ENCODE measurements around the gene KLF13.
A peak's percentile ranks its signal among the peaks of the same experiment; 100 is the strongest.

Gene KLF13

DNA sequence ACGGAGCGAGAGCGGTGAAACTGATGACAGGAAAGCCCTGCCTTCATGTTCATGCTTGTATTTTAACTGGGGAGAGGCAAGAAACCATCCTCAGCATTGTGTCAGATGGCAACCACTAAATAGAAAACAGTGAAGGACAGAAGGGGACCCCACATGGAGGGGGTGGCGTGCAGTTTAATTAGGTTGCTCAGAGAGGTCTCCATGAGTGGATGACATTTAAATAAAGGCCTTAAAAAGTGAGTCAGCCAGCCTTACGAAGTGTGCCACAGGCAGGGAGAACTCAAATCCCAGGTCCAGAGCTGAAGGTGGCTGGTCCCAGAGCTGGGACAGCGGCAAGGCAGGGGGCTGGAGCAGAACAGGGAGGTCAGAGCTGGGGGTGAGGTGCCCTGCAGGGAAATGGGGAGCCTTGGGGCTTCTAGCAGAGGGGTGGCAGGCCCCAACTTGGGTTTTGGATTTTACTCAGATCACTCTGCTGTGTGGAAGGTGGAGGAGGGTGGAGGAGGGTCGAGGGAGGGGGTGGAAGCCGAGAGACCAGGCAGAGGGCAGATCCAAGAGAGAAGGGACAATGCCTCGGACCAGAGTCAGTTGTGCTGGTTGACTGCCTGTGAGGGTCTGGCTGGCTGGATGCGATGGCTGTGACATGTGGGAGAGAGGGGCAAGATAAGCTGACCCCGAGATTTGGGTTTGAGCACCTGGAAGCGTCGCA, 73.7 kb downstream of the KLF13 start:
- no peak for DNase-seq (ENCODE audit: low spot score)

DNA sequence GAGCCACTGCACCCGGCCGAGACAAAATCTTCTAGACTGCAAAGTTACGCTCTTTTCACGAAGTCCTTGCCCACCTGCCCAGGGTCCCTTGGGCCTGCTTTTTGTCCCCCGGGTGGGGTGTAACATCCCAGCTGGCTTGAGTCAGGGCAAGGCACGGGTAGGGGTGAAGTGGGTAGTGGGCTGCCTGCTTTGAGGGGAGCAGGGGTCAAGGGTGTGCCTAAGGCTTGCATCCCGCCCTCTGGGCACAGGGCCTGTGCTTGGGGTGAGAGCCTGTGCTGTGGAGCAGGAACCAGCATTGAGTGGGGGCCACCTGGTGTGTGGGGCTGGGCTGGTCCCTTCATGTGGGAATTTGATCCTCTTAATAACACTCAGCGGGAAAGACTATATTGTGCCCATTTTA, 74.6 kb downstream of the KLF13 start:
- no peak for DNase-seq (ENCODE audit: low spot score)

DNA sequence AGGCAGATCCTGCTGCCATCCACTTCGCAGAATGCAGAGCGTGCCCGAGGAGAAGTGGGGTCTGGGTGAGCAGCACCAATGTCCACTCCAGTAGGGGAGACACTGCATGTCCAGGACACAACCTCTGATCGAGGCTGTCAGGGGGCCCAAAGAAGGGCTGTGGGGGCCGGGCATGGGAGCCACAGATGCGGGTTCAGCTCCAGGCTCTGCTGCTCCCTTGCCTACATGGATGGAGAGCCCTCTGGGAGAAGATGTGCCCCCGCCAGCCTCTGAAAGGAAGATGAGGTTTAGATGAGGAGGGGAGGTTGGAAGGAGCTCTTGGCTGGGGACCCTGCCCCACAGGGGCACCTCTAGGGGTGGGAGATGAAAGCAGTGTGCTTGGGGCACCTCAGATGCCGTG, 75.4 kb downstream of the KLF13 start:
- DNase-seq (ENCODE audit: low spot score), result no peak

DNA sequence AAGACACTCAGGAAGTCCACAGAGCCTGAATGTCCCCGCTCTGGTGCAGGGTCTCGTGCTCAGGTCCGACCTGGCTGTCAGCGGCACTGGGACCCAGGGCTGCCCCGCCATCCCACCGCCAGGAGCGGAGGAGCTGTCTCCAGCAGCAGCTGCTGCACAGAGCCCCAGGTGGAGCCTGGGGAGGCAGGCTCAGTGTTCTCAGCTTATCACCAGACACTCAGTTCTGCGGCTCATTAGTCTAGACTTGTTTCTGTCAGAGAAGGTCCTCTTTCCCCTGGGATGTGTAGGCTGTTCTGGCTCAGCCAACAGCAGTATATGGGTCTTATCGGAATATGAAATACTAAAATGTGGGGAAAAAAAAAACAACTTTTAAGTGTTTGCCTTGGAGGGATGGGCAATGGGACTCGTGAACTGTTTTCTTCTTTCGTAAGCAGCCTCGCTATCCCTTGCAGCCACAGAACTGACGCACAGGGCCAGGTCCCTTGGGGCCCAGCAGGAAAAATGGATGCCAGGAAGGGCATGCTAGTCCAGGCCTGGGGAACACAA, 75.9 kb downstream of the KLF13 start:
- DNase-seq (ENCODE audit: low spot score), result no peak

DNA sequence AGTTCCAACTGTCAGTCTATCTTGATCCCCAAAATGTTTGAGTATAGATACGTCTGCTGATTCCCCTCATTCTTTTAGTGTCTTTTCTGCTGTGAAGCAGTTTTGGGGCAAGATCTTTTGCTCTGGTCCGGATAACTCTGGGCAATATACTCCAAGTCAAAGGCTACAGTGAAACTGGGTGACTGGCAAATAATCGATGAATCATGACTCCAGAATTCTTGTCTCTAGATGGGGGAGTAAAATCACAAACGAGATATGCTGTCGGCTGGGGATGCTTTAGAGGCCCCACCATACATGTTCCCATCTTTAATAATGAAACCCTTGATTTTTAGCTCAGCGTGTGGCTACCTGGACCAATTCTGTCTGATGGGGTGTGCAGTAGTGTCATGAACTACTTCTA, 76.5 kb downstream of the KLF13 start:
- DNase-seq (ENCODE audit: low spot score), result no peak

DNA sequence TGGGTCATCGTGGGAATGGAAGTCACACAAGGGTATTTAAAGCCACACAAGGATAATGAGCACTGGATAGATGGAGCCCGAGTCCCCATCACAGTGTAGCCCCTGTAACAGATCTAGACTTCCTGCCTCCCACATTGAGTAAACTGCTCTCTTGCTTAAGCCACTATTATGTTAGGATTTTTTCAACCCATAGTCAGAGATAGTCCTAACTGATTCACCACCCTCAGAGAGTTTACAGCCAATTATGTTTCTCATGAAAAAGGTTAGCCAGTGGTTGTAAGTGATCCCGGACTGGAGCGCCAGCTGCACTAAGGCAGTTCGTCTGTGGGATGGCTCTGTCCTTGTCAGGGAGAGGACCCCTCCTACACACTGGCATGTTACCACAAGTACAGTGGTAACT, 77.0 kb downstream of the KLF13 start:
- no peak for DNase-seq (ENCODE audit: low spot score)

DNA sequence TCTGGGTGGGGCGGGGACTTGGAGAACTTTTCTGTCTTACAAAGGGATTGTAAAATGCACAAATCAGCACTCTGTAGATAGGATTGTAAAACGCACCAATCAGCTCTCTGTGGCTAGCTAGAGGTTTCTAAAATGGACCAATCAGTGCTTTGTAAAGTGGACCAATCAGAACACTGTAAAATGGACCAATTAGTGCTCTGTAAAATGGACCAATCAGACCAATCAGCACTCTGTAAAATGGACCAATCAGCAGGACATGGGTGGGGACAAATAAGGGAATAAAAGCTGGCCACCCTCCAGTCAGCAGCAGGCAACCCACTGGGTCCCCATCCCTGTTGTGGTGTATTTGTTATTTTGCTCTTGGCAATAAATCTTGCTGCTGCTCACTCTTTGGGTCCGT, 77.7 kb downstream of the KLF13 start:
- no peak for DNase-seq (ENCODE audit: low spot score)

DNA sequence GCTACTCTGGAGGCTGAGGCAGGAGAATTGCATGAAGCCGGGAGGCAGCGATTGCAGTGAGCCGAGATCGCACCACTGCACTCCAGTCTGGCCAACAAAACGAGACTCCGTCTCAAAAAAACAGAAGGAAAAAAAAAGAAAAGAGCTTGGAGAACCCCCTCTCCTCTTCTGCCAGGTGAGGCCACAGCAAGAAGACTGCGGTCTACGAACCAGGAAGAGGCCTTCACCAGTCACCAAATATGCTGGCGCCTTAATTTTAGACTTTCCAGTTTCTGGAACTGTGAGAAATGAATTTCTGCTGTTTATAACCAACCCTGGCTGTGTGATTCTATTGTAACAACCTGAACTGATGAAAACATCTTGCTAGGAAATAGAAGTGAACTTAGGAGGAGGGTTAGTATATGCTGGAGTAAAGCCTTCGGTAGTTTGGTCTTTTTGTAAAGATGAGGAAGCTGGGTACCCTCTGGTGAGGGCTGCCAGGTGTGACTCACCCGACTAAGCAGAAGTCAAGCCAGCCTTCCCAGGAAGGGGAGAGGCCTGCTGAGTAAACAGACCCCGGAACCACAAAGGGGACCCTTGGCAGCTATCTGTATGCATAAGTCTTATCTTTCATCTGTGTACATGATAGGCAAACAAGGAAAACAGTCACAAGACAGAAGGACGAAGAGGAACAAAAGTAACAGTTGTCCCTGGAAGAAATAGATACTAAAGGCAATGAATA, 78.7 kb downstream of the KLF13 start:
- peak; percentile 87 for DNase-seq (ENCODE audit: low spot score)

DNA sequence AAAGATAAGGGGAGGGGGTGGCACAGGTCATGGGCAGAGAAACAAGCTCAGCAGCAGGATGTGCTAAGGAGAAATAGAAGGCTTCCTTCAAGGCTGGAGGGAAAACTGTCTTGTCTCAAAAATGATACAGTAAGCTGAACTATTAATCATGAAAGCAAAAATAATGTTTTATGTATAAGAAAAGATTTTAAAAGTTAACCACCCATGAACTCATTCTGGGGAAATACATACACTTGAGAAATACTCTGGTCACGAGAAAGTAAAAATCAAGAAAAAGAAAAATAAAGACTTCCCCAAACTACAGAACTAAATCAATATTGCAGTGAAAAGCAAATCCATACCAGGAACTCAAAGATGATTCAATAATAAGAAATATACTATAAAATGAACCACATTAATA, 80.7 kb downstream of the KLF13 start:
- DNase-seq (ENCODE audit: low spot score), result no peak

DNA sequence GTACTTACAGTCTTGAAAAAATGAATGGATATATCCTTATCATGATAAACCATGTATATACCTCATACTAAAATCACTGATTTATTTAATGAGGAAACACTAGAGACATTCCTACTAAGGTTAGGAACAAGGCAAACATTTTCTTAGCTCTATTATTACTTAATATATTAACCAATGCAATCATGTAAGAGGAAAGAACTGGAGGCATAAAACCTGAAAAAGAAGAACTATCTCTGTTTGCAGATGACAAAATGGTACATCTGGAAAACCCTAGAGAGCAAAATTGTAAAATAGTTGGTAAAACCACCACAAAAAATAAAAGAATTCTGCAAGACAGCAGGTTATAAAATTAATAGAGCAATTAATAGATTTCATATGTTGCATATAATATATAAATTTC, 81.2 kb downstream of the KLF13 start:
- DNase-seq (ENCODE audit: low spot score), result no peak

DNA sequence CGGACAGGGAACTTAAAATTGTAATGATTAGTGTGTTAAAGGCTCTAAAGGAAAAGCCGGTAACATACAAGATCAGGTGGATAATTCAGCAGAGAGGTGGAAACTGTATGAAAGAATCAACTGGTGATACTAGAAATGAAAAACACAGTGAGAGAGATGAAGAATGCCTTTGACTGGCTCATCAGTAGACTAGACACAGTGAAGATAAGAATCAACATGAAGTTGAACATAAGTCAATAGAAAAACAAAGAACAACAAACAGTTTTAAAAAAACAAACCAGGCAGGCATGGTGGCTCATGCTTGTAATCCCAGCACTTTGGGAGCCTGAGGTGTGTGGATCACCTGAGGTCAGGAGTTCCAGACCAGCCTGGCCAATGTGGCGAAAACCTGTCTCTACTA, 82.1 kb downstream of the KLF13 start:
- no peak for DNase-seq (ENCODE audit: low spot score)

DNA sequence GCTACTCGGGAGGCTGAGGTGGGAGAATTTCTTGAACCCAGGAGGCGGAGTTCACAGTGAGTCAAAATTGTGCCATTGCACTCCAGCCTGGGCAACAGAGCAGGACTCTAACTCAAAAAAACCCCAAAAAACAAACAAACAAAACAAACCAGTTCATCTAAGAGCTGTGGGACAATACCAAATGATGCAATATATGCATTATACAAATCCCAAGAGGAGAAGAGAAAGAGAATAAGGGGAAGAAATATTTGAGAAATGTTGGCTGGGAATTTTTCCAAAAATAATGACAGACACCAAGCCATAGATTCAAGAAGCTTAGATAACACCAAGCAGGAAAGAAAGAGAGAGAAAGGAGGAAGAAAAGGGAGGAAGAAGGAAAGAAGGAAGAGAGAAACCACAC, 82.5 kb downstream of the KLF13 start:
- DNase-seq (ENCODE audit: low spot score), result no peak

DNA sequence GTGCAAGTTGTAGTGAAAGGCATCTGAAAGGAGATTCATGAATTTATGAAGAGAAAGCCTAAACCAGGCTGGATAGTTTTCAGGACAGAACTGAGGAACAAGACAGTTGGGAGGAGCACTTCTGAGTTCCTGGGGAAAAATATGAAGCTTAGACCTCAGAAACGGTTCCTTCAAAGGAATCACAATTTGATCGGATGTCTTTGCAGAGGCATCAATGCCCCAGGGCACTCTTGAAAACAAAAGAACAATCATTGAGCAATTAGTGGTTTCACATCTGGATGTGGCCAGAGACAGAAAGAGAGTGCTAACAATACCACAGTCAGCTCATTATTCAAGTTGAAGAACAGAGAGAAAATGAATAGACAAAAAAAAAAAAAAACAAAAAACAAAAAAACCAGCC, 86.2 kb downstream of the KLF13 start:
- DNase-seq (ENCODE audit: low spot score), result no peak

DNA sequence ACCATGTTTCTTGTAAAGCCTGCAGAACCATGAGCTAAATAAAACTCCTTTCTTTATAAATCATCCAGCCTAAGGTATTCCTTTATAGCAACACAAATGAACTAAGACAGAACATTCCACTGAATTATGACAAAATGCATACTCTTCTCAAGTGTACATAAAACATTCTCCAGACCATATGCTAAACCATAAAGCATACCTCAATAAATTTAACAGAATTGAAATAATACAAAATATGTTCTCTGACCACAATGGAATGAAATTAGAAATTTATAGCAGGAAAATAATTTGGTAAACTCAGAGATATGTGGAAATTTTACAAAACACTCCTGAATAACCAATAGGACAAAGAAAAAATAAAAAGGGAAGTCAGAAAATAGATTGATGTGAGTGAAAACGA, 88.6 kb downstream of the KLF13 start:
- no peak for DNase-seq (ENCODE audit: low spot score)

DNA sequence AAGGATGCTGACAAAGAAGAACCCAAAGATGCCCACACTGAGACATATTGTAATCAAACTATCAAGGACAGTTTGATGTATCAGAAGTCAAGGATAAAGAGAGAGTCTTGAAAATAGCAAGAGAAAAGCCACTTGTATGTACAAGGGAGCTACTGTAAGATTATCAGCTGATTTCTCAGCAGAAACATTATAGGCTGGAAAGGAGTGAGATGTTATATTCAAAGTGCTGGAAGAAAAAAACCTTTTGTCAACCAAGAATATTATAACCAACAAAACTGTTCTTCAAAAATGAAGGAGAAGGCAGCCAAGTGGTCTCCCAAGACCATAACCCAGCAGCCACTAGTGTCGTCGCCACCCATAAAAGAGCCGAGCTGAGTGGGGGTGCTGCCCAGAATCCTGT, 93.2 kb downstream of the KLF13 start:
- DNase-seq (ENCODE audit: low spot score), result no peak

DNA sequence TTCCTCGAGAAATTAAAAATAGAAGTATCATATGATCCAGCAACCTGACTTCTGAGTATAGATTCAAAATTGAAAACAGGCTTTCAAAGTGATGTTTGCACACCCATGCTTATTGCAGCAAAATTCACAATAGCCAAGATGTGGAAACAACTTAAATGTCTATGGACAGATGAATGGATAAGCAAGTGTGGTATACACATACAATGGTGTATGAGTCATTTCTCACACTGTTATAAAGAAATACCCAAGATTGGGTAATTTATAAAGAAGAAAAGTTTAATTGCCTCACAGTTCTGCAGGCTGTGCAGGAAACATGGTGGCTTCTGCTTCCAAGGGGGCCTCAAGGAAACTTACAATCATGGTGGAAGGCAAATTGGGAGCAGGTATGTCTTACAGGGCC, 100.8 kb downstream of the KLF13 start:
- DNase-seq (ENCODE audit: low spot score), result no peak
